ENCODE data around the gene PTPRN2.

PTPRN2 gene

DNA sequence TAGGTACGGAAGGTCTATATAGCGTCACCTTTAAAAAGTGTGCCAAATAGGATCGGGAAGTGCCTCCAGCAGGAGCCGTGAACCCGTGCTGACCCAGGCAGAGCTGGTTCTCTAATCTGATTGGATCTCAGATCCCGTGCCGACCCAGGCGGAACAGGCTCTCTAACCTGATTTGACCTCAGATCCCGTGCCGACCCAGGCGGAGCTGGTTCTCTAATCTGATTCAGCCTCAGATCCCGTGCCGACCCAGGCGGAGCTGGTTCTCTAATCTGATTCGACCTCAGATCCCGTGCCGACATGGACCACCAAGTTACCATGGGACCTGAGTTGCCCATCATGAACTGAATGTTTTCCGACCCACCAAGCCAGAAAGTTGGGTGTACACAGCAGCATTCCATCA lies 463.9 kb downstream of the PTPRN2 start:
- H3K4me3 Mint-ChIP-seq = no peak overlapping the region
- H3K36me3 Mint-ChIP-seq (ENCODE audit: low read depth) = no peaks in the 10 kb centered on the region
- H3K4me1 Mint-ChIP-seq = no peaks in the 10 kb centered on the region
- DNase-seq = no peak
- peaks cover 6% of the 10 kb centered on the region for H3K27me3 Mint-ChIP-seq (ENCODE audit: low read depth, poor library complexity)
- TF ChIP-seq, protein P1, sequence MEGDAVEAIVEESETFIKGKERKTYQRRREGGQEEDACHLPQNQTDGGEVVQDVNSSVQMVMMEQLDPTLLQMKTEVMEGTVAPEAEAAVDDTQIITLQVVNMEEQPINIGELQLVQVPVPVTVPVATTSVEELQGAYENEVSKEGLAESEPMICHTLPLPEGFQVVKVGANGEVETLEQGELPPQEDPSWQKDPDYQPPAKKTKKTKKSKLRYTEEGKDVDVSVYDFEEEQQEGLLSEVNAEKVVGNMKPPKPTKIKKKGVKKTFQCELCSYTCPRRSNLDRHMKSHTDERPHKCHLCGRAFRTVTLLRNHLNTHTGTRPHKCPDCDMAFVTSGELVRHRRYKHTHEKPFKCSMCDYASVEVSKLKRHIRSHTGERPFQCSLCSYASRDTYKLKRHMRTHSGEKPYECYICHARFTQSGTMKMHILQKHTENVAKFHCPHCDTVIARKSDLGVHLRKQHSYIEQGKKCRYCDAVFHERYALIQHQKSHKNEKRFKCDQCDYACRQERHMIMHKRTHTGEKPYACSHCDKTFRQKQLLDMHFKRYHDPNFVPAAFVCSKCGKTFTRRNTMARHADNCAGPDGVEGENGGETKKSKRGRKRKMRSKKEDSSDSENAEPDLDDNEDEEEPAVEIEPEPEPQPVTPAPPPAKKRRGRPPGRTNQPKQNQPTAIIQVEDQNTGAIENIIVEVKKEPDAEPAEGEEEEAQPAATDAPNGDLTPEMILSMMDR (IDR thresholded peaks at IDR 0.05) = no peak
- H3K27ac Mint-ChIP-seq = no peak overlapping the region
- H3K9me3 Mint-ChIP-seq = peaks cover 63% of the 10 kb centered on the region

DNA sequence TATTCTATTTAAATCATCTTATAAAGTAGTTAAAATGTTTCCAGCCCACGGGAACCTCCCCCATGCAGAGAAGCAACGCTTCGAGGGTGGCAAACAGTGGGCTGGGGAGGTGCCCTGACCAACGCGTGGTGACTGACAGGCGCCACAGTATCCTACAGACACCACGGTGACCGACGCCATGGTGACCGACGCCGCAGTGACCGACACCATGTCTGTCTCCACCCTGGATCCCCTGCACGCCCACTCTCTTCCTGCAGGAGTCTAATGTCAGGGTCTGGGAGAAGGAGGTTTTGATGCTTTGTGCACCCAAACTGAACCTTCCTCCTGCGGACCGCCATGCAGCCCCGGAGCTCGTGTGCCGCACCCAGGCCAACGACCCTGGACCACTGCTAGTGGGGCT lies 464.4 kb downstream of the PTPRN2 start:
- H3K9me3 Mint-ChIP-seq = peaks cover 68% of the 10 kb centered on the region
- no peak for DNase-seq
- TF ChIP-seq, protein P1 (IDR thresholded peaks at IDR 0.05) = no peak
- H3K36me3 Mint-ChIP-seq (ENCODE audit: low read depth) = no peaks in the 10 kb centered on the region
- peaks cover 6% of the 10 kb centered on the region for H3K27me3 Mint-ChIP-seq (ENCODE audit: low read depth, poor library complexity)
- no peak overlapping the region for H3K4me3 Mint-ChIP-seq
- no peaks in the 10 kb centered on the region for H3K4me1 Mint-ChIP-seq
- no peak overlapping the region for H3K27ac Mint-ChIP-seq

DNA sequence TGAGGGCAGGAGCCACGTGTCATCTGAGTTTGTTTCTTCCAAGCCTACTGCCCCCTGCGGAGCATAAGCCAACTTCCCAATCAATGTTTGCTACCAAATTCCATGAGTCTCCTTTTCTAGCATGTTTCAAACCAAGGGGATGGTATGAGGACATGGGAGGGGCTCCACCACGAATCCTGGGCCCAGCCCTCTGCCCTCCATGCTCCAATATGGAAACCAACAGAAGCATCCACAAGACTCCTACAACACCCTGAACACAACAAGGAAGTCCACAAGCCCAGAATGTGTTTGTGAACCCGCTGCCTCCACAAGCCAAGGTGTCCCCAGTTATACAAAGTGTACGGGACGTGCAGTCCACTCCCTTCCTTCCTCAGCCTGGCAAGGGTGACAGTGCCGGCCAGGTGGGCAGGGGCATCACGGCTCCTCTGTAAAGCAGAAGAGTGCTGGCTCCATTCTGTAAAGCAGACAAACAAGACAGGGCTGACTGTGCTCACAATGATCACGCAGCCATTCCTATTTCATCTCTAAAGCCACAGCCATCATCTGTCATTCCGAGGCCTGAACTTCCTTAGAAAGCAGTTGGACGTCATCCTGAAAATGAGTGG lies 466.1 kb downstream of the PTPRN2 start:
- peaks cover 7% of the 10 kb centered on the region for H3K36me3 Mint-ChIP-seq (ENCODE audit: low read depth)
- TF ChIP-seq, protein P1 (IDR thresholded peaks at IDR 0.05) = no peak
- no peak overlapping the region for H3K4me3 Mint-ChIP-seq
- H3K4me1 Mint-ChIP-seq = no peaks in the 10 kb centered on the region
- DNase-seq = no peak
- H3K27me3 Mint-ChIP-seq (ENCODE audit: low read depth, poor library complexity) = peaks cover 8% of the 10 kb centered on the region
- peaks cover 78% of the 10 kb centered on the region for H3K9me3 Mint-ChIP-seq
- no peak overlapping the region for H3K27ac Mint-ChIP-seq

DNA sequence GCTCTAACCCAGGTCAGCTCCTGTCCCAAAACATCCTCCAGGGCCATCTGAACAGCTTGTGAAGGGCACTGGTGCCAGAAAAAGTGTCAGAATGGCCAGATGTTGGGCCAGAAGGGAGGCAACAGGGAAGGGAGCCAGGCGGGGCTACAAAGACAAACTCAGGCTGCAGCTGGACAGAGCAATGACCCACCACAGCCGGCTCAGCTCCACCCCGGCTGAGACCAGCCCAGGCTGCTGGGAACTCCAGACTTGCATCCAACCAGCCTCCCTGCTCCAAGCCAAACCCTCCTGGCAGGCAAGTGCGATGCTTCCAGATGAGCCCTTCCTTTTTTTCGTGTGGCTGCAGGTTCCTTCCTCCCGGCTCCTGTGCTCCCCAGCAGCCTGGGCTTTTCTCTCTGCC lies 466.9 kb downstream of the PTPRN2 start:
- peaks cover 7% of the 10 kb centered on the region for H3K36me3 Mint-ChIP-seq (ENCODE audit: low read depth)
- DNase-seq = no peak
- TF ChIP-seq, protein P1 (IDR thresholded peaks at IDR 0.05) = no peak
- H3K9me3 Mint-ChIP-seq = peaks cover 86% of the 10 kb centered on the region
- H3K4me3 Mint-ChIP-seq = no peak overlapping the region
- no peak overlapping the region for H3K27ac Mint-ChIP-seq
- peaks cover 8% of the 10 kb centered on the region for H3K27me3 Mint-ChIP-seq (ENCODE audit: low read depth, poor library complexity)
- H3K4me1 Mint-ChIP-seq = no peaks in the 10 kb centered on the region

DNA sequence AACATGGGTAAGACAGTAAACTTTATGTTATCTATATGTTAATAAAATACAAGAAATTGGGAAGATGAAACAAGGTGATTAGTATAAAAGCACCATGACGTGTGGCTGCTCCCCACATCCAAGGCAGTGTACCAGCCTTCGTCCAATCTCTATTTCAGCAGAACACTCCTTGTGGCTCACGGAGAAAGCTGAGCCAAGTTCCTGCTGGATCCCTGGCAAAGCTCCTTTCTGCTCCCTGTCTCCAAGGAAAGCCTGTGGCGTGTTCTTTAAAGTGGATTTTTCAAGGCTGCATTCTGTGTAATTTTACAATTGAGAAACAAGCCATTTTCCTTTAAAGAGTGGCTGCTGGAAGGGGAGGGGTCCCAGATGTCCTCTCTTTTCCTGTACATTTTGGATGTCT lies 467.3 kb downstream of the PTPRN2 start:
- TF ChIP-seq, protein P1 (IDR thresholded peaks at IDR 0.05) = no peak
- H3K27ac Mint-ChIP-seq = no peak overlapping the region
- peaks cover 7% of the 10 kb centered on the region for H3K36me3 Mint-ChIP-seq (ENCODE audit: low read depth)
- DNase-seq = no peak
- H3K27me3 Mint-ChIP-seq (ENCODE audit: low read depth, poor library complexity) = peaks cover 8% of the 10 kb centered on the region
- H3K9me3 Mint-ChIP-seq = peaks cover 86% of the 10 kb centered on the region
- H3K4me1 Mint-ChIP-seq = no peaks in the 10 kb centered on the region
- no peak overlapping the region for H3K4me3 Mint-ChIP-seq

Data from nephron progenitor cell (in vitro differentiated cells).